GM19372 (cell line): ENCODE results near the gene H2AZ1.
"Not testable (repeated sequence)": the region's sequence is repeated elsewhere in the genome, so short reads cannot be mapped to it uniquely, and the experiment has no call there.

Experiments used
- ATAC-seq: cut with Tn5 transposase; IDR thresholded peaks from one replicate; pipeline ENCODE4 v1.9.1; 2021; ENCODE audit warnings: mild to moderate bottlenecking, low read depth, moderate library complexity; ENCODE audit not compliant: unreplicated experiment

H2AZ1 gene

GRCh38 chr4:99949999-99950912 lies at the start of gene H2AZ1:
H2AZ1 (minus strand) TSS chr4:99950275; CDS start chr4:99950170, 105 bp downstream.
- peak; percentile 50 for ATAC-seq

GRCh38 chr4:99998062-99998867 lies 48.2 kb upstream of the H2AZ1 start:
- ATAC-seq: no peak

DNA sequence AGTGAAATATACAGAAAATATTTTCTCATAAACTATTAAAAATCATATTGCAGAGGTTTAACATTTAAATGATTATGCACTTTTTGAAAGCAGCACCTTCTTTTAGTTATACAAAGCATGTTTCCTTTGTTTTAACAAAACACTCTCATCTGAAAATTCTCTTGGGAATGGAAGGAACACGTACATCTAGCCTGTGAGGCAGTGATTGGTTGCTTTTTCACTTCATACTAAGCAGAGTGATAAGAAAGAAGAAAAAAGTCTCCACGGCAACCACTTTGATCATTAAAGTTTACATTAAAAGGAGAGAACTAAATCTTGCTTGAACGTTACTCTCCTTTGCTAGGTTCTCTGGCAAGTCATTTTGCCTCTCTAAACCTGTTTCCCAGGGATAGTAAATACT lies 41.7 kb upstream of the H2AZ1 start:
- ATAC-seq: no peak

DNA sequence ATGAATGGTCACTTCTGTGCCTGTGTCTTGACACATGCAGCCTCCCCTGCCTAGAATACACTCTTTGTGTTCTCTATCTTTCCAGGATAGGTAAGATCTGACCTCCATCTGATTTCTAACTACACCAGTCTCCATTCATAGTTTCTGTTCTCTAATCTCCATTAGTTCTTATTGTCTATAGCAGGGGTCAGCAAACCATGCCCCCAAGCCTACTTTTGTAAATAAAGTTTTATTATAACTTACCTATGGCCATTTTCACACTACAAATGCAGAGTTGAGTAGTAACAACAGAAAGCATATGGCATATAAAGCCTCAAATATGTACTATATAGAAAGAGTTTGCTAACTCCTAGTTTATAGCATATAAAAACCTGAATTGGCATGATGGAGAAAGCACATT lies 37.6 kb upstream of the H2AZ1 start:
- no peak for ATAC-seq

DNA sequence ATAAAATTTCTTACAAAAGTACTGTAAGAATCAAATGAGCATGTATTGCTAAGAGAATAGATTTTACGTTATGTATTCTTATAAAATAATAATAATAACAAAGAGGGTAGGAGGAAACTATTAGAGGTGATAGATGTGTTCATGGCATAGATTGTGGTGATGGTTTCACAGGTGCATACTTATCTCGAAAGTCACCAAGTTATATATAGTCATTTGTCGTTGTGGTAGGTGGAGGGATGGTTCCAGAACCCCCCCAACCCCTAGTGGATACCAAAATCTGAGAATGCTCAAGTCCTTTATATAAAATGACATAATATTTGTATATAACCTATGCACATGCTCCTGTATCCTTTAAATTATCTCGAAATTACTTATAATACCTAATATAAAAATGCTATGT lies 36.7 kb upstream of the H2AZ1 start:
- ATAC-seq: peak; percentile 54

- ATAC-seq: no peak
Measured at GRCh38 chr4:99983289-99983943, 33.3 kb upstream of the H2AZ1 start.

DNA sequence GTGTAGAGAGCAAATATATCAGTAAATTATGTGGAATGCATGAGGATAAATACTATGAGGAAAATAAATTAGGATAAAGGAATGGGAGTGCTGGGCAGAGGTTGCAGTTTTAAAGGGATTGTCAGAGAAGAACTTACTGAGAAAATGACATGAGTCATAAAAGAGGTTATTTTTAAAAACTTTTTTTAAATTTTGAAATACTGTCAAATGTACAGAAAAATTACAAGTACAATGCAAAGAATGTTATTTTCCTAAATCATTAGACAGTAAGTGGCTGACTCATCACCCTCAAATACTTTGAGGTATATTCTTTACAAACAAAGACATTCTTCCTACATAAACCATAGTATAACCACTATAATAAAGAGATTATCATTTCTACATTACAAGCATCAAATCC lies 29.8 kb upstream of the H2AZ1 start:
- no peak for ATAC-seq

GRCh38 chr4:99971453-99972111 lies 21.5 kb upstream of the H2AZ1 start:
- no peak for ATAC-seq

DNA sequence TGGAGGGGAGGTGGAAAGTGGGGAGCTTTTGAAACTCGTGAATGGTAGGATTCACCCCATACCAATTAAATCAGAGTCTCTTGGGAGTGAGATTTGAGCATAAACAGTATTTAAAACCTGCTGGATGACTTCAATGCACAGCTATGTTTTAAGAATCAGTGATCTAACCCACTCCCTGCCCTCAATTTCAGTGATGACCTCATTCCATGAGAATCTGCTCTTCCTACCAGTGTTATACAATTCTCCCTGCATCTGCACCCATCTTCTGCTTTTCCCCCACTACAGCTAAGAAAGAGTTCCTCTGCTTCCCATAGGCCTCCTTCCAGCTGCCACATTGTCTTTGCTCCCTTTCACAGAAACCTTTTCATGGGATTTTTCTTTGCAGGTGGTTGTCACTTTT lies 18.3 kb upstream of the H2AZ1 start:
- no peak for ATAC-seq

DNA sequence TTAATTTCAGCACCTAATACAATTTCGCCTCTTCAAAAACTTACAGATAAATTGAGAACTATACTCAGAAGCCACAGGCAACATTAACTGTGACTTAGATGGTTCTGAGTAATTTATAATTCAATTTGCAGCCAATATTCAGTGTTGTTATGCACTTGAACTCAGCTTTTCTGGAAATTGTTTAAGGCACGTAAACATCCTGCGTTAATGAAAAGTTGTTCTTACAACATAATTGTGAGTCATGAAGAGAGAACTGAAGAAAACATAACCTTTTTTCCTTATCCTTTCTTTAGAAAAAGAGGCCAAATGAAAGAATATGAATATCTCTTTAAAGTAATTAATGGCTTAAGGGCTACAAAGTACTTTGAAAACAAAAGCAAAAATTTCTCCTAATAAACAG lies 16.6 kb upstream of the H2AZ1 start:
- ATAC-seq: no peak

GRCh38 chr4:99965674-99966350 lies 15.7 kb upstream of the H2AZ1 start:
- ATAC-seq: no peak

GRCh38 chr4:99965173-99965572 lies 15.1 kb upstream of the H2AZ1 start:
- no peak for ATAC-seq

- no peak for ATAC-seq
Measured at GRCh38 chr4:99961711-99962110, 11.6 kb upstream of the H2AZ1 start.

- no peak for ATAC-seq
Measured at GRCh38 chr4:99960648-99961047, 10.6 kb upstream of the H2AZ1 start.

GRCh38 chr4:99958207-99958606 lies 8.1 kb upstream of the H2AZ1 start:
- ATAC-seq: not testable (repeated sequence)

DNA sequence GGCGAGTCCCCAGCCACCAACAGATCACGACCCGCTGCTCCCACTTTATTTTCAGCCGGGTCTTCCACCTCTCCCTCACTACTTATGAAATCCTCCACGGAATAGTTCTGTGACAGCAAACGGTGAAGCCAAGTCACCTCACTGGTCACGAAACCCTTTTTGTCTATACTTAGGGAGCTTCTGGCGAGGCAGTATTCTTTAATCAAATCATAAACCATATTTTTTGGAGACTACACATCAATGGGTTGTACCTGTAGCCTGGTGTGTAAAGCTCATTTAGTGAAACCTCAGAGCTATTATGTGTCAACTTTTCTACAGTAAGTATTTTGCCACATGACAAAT lies 809 bp upstream of the H2AZ1 start:
- no peak for ATAC-seq

DNA sequence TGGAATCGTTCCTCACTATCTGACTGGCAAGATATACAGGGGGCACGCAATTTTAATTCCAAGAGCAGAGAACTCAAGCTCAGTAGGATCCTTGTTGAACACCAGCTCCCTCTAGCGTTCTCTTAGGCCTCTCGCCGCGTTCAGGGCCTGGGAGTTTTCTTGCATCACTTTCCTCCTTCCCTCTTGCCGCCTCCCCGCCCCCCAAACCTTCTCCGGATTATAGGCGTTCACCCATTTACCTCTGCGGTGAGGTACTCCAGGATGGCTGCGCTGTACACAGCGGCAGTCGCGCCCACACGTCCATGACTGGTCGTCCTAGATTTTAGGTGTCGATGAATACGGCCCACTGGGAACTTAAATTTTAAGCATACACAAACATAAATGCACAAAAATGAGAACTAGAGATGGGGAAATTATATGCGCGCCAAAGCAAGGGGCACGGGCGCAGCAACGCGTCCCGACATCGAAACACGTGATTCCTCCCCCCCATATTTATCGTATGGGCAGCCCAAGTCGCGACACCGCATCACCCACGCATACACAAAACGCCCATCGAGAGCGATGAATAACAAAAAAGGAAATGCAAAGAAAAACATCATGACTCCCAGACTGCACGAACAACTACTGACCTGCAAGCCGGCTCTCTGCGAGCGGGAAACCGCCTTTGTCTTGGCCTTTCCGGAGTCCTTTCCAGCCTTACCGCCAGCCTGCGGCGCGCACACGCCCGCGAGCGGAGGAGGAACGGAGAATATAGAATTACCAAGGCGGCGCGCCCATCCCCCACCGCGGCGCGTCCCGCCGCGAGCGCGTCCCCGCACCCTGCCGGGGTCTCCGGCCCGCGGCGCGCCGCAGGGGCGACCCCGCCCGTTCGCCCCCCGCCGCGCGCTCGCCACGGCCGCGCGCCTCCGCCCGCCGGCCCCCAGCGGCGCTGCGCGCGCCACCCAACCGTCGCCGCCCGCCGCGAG lies 759 bp downstream of the H2AZ1 start:
- peak; percentile 23 for ATAC-seq

- ATAC-seq: no peak
Measured at GRCh38 chr4:99947608-99948007, 2.5 kb downstream of the H2AZ1 start.

DNA sequence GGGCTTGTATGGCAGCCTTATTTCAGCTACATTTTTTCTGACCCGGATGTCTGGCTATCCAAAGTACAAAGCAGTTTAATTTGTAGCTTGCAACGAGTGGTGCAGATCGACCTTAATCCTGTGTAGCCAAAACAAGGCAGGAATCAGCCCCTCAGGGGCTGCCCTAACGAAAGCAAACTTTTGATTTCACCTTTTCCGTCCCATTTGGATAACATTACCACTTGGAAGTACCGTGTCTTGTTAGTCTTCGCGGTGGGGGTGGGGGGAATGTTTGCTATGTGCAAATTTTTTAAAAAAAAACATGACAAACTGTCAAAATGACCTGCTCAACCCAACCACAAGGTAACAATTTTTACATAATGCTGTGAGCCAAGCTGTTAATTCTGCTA lies 2.9 kb downstream of the H2AZ1 start:
- ATAC-seq: no peak
